ENCODE data around the gene CCDC40.

CCDC40 gene

GRCh38 chr17:80055597-80055996 lies 19.2 kb downstream of the CCDC40 start:
- Histone ChIP-seq H3K36me3 (ENCODE audit: control insufficient read depth in 1 of 2, insufficient read depth in 2 of 2, low read length in 2 of 2) (peaks cover 3 to 29% of the 10 kb centered on the region in 2 donors), H3K4me1 (ENCODE audit: control insufficient read depth in 1 of 2, insufficient read depth in 2 of 2, low read length in 2 of 2) (peaks cover 0 to 8% of the 10 kb centered on the region in 2 donors), H3K9me3 (ENCODE audit: control insufficient read depth in 1 of 2, low read length in 2 of 2) (no peaks in the 10 kb centered on the region), H3K27me3 (ENCODE audit: low read depth, low read length) (no peaks in the 10 kb centered on the region), H3K27ac (ENCODE audit: low read length) (no peak overlapping the region), H3K4me3 (ENCODE audit: low read depth in 1 of 2, low read length in 2 of 2) (no peak overlapping the region)

GRCh38 chr17:80058311-80058955 lies 22.0 kb downstream of the CCDC40 start:
- H3K36me3 ChIP-seq (ENCODE audit: control insufficient read depth in 1 of 2, insufficient read depth in 2 of 2, low read length in 2 of 2): peaks cover 0 to 15% of the 10 kb centered on the region in 2 donors
- no peak overlapping the region for H3K27ac ChIP-seq (ENCODE audit: low read length)
- no peaks in the 10 kb centered on the region for H3K9me3 ChIP-seq (ENCODE audit: control insufficient read depth in 1 of 2, low read length in 2 of 2)
- no peaks in the 10 kb centered on the region for H3K27me3 ChIP-seq (ENCODE audit: low read depth, low read length)
- no peak overlapping the region for H3K4me3 ChIP-seq (ENCODE audit: low read depth in 1 of 2, low read length in 2 of 2)
- H3K4me1 ChIP-seq (ENCODE audit: control insufficient read depth in 1 of 2, insufficient read depth in 2 of 2, low read length in 2 of 2): peaks cover 0 to 8% of the 10 kb centered on the region in 2 donors

- H3K9me3 ChIP-seq (ENCODE audit: control insufficient read depth in 1 of 2, low read length in 2 of 2): no peaks in the 10 kb centered on the region
- H3K4me3 ChIP-seq (ENCODE audit: low read depth in 1 of 2, low read length in 2 of 2): no peak overlapping the region
- no peak overlapping the region for H3K27ac ChIP-seq (ENCODE audit: low read length)
- H3K36me3 ChIP-seq (ENCODE audit: control insufficient read depth in 1 of 2, insufficient read depth in 2 of 2, low read length in 2 of 2): peaks cover 0 to 15% of the 10 kb centered on the region in 2 donors
- peaks cover 0 to 6% of the 10 kb centered on the region in 2 donors for H3K4me1 ChIP-seq (ENCODE audit: control insufficient read depth in 1 of 2, insufficient read depth in 2 of 2, low read length in 2 of 2)
- no peaks in the 10 kb centered on the region for H3K27me3 ChIP-seq (ENCODE audit: low read depth, low read length)
Observed at GRCh38 chr17:80060644-80061043, 24.2 kb downstream of the CCDC40 start.

- no peak overlapping the region for H3K27ac ChIP-seq (ENCODE audit: low read length)
- H3K4me1 ChIP-seq (ENCODE audit: control insufficient read depth in 1 of 2, insufficient read depth in 2 of 2, low read length in 2 of 2): peaks cover 0 to 6% of the 10 kb centered on the region in 2 donors
- no peaks in the 10 kb centered on the region for H3K27me3 ChIP-seq (ENCODE audit: low read depth, low read length)
- H3K4me3 ChIP-seq (ENCODE audit: low read depth in 1 of 2, low read length in 2 of 2): no peak overlapping the region
- H3K36me3 ChIP-seq (ENCODE audit: control insufficient read depth in 1 of 2, insufficient read depth in 2 of 2, low read length in 2 of 2): peaks cover 0 to 15% of the 10 kb centered on the region in 2 donors
- H3K9me3 ChIP-seq (ENCODE audit: control insufficient read depth in 1 of 2, low read length in 2 of 2): no peaks in the 10 kb centered on the region
Observed at GRCh38 chr17:80061421-80061820, 25.0 kb downstream of the CCDC40 start.

- Histone ChIP-seq H3K4me3 (ENCODE audit: low read depth in 1 of 2, low read length in 2 of 2) (no peak overlapping the region), H3K27ac (ENCODE audit: low read length) (peak overlapping the region; percentile 39), H3K36me3 (ENCODE audit: control insufficient read depth in 1 of 2, insufficient read depth in 2 of 2, low read length in 2 of 2) (peaks cover 0 to 12% of the 10 kb centered on the region in 2 donors), H3K27me3 (ENCODE audit: low read depth, low read length) (no peaks in the 10 kb centered on the region), H3K4me1 (ENCODE audit: control insufficient read depth in 1 of 2, insufficient read depth in 2 of 2, low read length in 2 of 2) (peaks cover 8 to 13% of the 10 kb centered on the region in 2 donors), H3K9me3 (ENCODE audit: control insufficient read depth in 1 of 2, low read length in 2 of 2) (no peaks in the 10 kb centered on the region)
Observed at GRCh38 chr17:80063830-80064585, 27.6 kb downstream of the CCDC40 start.

- H3K27me3 ChIP-seq (ENCODE audit: low read depth, low read length): no peaks in the 10 kb centered on the region
- peaks cover 0 to 8% of the 10 kb centered on the region in 2 donors for H3K36me3 ChIP-seq (ENCODE audit: control insufficient read depth in 1 of 2, insufficient read depth in 2 of 2, low read length in 2 of 2)
- H3K4me3 ChIP-seq (ENCODE audit: low read depth in 1 of 2, low read length in 2 of 2): no peak overlapping the region
- H3K9me3 ChIP-seq (ENCODE audit: control insufficient read depth in 1 of 2, low read length in 2 of 2): no peaks in the 10 kb centered on the region
- H3K4me1 ChIP-seq (ENCODE audit: control insufficient read depth in 1 of 2, insufficient read depth in 2 of 2, low read length in 2 of 2): peaks cover 10 to 13% of the 10 kb centered on the region in 2 donors
- no peak overlapping the region for H3K27ac ChIP-seq (ENCODE audit: low read length)
Observed at GRCh38 chr17:80064696-80065095, 28.3 kb downstream of the CCDC40 start.

- no peaks in the 10 kb centered on the region for H3K27me3 ChIP-seq (ENCODE audit: low read depth, low read length)
- H3K4me3 ChIP-seq (ENCODE audit: low read depth in 1 of 2, low read length in 2 of 2): no peak overlapping the region
- H3K4me1 ChIP-seq (ENCODE audit: control insufficient read depth in 1 of 2, insufficient read depth in 2 of 2, low read length in 2 of 2): peaks cover 10 to 13% of the 10 kb centered on the region in 2 donors
- H3K36me3 ChIP-seq (ENCODE audit: control insufficient read depth in 1 of 2, insufficient read depth in 2 of 2, low read length in 2 of 2): peaks cover 0 to 8% of the 10 kb centered on the region in 2 donors
- no peaks in the 10 kb centered on the region for H3K9me3 ChIP-seq (ENCODE audit: control insufficient read depth in 1 of 2, low read length in 2 of 2)
- H3K27ac ChIP-seq (ENCODE audit: low read length): no peak overlapping the region
Observed at GRCh38 chr17:80065478-80066170, 29.2 kb downstream of the CCDC40 start.

- Histone ChIP-seq H3K4me1 (ENCODE audit: control insufficient read depth in 1 of 2, insufficient read depth in 2 of 2, low read length in 2 of 2) (peaks cover 13 to 17% of the 10 kb centered on the region in 2 donors), H3K36me3 (ENCODE audit: control insufficient read depth in 1 of 2, insufficient read depth in 2 of 2, low read length in 2 of 2) (peaks cover 0 to 8% of the 10 kb centered on the region in 2 donors), H3K27ac (ENCODE audit: low read length) (no peak overlapping the region), H3K27me3 (ENCODE audit: low read depth, low read length) (no peaks in the 10 kb centered on the region), H3K9me3 (ENCODE audit: control insufficient read depth in 1 of 2, low read length in 2 of 2) (no peaks in the 10 kb centered on the region), H3K4me3 (ENCODE audit: low read depth in 1 of 2, low read length in 2 of 2) (no peak overlapping the region)
Observed at GRCh38 chr17:80067393-80067986, 31.0 kb downstream of the CCDC40 start.

- Histone ChIP-seq H3K4me3 (ENCODE audit: low read depth in 1 of 2, low read length in 2 of 2) (no peak overlapping the region), H3K27ac (ENCODE audit: low read length) (peak overlapping the region; percentile 39), H3K36me3 (ENCODE audit: control insufficient read depth in 1 of 2, insufficient read depth in 2 of 2, low read length in 2 of 2) (peaks cover 0 to 8% of the 10 kb centered on the region in 2 donors), H3K27me3 (ENCODE audit: low read depth, low read length) (no peaks in the 10 kb centered on the region), H3K4me1 (ENCODE audit: control insufficient read depth in 1 of 2, insufficient read depth in 2 of 2, low read length in 2 of 2) (peaks cover 13 to 17% of the 10 kb centered on the region in 2 donors), H3K9me3 (ENCODE audit: control insufficient read depth in 1 of 2, low read length in 2 of 2) (no peaks in the 10 kb centered on the region)
Observed at GRCh38 chr17:80068301-80069222, 32.1 kb downstream of the CCDC40 start.

GRCh38 chr17:80070375-80071115 lies 34.1 kb downstream of the CCDC40 start:
- peak overlapping the region; percentile 91 for H3K27ac ChIP-seq (ENCODE audit: low read length)
- peak overlapping the region; percentile 46 to 65 for H3K4me3 ChIP-seq (ENCODE audit: low read depth in 1 of 2, low read length in 2 of 2)

More at GRCh38 chr17:80070375-80071115, 34.1 kb downstream of the CCDC40 start:
- peaks cover 7 to 17% of the 10 kb centered on the region in 2 donors for H3K4me1 ChIP-seq (ENCODE audit: control insufficient read depth in 1 of 2, insufficient read depth in 2 of 2, low read length in 2 of 2)
- no peaks in the 10 kb centered on the region for H3K27me3 ChIP-seq (ENCODE audit: low read depth, low read length)
- no peaks in the 10 kb centered on the region for H3K9me3 ChIP-seq (ENCODE audit: control insufficient read depth in 1 of 2, low read length in 2 of 2)
- peaks cover 0 to 8% of the 10 kb centered on the region in 2 donors for H3K36me3 ChIP-seq (ENCODE audit: control insufficient read depth in 1 of 2, insufficient read depth in 2 of 2, low read length in 2 of 2)
